HG02678 (cell line): ENCODE data around the gene SYS1.
"Not testable (repeated sequence)": the region's sequence is repeated elsewhere in the genome, so short reads cannot be mapped to it uniquely, and the experiment has no call there.

Experiments
- ATAC-seq: cut with Tn5 transposase; IDR thresholded peaks from one replicate; pipeline ENCODE4 v1.9.1; 2021; ENCODE audit warnings: mild to moderate bottlenecking, moderate library complexity; ENCODE audit not compliant: unreplicated experiment

SYS1 gene

DNA sequence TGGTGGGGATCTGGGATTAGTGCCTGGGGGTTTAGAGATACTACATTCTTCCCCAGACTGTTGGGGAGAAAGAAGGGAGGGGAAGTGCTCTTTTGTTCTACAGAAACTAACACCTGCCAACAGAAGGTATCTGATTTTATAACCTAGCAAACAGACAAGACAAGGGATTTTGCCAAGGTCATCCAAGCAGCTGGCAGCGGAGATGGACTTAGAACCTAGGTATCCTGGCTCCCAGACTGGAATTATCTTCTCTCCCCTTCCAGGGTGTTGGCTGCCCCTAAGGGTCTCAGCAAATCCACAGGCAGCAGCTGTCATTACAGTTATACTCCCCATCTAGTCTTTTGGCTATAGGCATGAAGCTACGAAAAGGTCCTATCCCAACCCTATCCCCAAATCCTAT is 23.2 kb upstream of the SYS1 start:
- ATAC-seq, result no peak

DNA sequence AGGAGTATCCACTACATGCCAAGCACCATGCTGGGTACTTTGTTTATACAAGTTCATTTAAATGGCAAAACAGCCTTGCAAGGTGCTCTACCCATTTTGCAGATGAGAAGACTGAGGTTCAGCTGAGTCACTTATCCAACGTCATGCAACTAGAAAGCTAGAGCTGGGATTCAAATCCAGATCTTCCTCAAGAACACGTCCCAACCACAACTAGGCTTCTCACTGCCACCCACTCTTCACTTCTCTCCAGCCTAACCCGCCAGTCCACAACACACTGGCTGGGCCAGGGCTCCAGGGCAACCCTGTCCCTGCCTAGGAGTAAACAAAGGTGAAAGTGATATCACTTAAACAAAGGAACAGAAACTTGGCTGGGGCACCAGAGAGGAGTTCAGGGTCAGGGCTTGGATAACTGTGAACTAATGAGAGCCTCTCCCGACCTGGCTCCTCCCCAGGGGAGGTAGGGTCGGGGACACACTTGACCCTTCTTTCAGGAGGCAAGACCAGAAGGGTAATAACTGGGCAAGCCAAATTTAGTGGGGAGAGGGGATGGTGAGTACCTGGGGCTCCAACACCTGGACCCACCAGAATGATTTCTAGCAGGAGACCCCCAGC is 22.6 kb upstream of the SYS1 start:
- no peak for ATAC-seq

DNA sequence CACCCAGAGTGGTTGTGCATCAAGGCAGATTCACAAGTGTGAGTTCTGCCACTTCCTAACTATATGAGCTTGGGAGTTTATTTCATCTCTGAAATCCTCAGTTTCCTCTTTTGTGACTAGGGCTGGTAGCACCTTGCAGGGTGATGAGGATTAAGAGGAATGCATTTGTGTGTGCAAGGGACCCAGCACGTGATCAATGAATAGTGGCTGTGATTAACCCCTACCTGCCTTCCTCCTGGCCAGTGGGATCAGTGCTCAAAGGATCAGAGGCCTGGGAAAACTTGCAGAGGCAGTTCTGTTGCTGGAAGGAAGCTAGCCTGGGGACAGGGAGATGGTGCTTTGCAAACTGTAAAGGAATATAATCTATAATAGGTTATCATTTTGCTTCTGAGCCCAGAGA is 22.0 kb upstream of the SYS1 start:
- no peak for ATAC-seq

DNA sequence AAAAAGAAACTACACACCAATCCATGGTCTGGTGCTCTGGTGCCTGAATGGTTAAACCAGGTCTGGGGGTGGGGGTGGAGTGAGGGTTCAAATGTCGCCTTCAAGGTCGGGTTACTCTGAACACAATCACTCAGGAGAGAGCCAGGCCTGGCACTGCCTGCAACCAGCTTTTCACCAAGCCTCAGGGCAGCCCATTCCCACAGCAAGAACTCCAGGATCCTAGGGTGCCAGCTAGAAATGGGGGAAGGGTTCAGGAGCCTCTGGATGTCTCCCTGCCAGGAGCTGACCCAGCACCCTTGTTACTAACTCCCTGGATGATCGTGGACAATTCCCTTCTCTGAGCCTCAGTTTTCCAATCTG is 21.4 kb upstream of the SYS1 start:
- no peak for ATAC-seq

DNA sequence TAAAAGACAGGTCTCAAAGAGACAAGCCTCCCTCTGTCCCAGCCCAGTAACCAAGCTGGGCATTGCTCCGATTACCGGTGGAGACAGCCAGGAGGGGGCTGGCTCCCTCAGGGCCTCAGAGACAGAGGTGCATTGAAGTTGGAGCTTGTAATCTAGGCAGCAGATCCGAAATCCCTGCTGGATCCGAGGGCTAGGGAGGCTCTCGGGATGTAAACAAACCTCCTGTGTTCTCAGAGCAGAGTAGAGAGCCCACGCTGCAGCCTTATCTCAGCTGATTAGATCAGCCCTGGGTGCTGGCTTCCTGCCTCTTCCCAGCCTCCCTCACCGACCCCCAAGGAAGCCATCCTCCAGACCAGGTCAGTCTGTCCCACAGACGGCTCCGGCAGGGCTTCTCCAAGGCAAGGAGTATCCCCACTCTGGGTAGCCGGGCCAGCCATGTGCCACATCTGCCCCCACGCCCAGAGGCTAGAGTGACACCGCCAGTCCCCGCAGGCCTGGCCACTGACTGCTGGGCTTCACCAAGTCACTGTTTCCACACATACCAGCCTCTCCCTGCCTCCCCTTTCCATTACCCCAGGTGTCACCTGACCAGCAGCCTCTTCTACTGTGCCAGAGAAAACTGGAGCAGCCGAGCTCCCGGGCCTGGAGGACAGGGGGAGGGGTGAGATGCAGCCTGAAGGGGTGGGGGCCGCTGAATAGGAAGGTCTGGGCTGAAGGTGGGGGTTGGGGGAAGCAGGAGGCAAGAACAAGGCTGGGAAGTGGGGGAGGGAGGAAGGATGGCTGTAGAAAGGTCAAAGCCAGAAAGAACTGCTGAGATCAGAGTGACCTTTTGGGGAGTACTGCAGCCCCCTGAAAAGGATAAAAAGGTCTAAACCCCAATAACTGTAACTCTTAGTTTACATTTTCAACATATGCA is 20.8 kb upstream of the SYS1 start:
- ATAC-seq, result no peak

DNA sequence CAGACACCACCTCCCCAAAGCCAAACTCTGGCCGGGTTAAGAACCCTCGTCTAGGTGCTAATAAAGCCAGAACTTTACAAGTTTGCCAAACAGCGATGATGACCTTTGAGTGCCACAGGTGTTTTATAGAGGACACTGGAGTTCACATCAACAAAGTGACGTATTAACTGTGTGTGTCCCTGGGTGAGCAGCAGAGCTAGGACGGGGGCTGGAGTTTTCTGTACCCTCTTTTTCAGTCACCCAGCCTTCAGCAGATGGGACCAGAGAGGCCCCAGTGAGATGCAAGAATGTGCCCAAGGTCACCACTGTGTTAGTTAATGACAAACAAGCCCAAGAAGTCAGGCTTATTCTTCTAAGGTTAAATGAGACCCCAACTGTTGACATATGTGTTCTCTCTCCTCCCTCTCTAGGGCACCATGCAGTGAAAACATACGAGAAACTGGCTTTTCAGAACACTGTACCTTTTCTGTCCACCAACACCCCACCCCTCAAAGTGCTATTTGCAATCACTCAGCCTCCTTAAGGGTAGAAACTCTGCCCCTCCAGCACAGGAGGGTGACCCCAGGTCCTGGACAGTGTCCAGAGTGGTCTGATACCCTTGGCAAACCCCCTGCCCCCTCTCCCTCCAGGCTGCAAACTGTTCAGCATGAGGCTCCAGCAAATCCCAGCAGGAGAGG is 20.0 kb upstream of the SYS1 start:
- no peak for ATAC-seq

DNA sequence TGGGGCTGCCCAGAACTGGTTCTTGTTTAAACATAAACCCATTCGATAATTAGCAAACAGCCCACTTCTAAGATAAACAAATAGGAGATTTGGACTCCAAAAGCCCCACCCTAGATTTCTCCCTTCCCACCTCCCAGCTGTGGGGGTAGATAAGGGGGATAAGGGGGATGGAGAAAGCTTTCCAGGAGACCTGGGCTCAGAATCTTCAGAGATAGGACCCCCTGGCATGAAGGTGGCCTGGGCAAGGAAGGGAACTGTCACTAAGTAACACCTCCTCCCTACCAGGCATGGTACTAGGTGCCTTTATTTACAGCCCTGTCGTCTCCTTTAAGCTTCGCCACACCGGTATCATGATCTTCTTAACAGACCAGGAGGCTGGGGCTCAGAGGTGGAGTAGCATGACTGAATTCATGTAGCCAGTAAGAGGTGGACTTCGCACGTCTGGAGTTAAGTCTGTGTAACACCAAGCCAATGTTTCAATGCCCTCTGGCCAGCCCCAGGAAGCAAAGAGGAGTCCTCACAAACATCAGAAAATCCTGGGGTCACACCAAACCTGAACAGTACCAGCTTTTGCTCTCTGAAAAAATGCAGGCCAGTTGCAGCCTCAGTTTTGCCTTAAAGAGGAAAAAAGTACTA is 19.3 kb upstream of the SYS1 start:
- ATAC-seq, result no peak

DNA sequence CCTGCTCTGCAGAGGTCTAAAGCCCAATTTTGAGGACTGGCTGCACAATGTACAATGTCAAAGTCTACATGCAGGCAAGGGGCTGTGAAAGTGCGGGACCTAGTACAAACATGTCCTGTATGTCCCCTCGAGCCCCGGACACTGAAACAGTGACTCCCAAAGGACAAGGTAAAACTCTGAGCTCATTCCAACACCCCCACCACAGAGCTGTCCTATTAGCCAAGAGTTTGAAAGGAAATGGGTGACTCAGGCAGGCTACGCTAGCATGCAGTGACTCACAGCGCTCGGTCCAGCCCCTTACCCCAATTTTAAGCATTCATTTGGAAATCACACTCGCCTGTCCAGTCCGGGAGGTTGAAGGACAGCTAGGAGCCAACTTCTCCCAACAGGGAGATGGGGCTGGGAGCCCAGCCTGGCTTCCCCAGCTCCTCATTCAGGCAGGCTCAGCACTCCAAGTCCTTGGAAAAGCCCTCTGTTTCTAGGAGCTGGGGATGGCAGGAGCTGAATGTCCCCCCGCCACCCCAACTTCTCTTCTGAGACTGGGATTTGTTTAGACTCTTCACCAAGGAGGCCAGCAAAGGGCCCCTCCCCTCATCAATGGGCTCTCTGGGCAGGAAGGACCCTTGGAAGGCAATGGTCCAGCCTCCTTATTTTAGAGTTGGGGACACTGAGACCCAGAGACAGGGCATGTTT is 18.6 kb upstream of the SYS1 start:
- no peak for ATAC-seq

DNA sequence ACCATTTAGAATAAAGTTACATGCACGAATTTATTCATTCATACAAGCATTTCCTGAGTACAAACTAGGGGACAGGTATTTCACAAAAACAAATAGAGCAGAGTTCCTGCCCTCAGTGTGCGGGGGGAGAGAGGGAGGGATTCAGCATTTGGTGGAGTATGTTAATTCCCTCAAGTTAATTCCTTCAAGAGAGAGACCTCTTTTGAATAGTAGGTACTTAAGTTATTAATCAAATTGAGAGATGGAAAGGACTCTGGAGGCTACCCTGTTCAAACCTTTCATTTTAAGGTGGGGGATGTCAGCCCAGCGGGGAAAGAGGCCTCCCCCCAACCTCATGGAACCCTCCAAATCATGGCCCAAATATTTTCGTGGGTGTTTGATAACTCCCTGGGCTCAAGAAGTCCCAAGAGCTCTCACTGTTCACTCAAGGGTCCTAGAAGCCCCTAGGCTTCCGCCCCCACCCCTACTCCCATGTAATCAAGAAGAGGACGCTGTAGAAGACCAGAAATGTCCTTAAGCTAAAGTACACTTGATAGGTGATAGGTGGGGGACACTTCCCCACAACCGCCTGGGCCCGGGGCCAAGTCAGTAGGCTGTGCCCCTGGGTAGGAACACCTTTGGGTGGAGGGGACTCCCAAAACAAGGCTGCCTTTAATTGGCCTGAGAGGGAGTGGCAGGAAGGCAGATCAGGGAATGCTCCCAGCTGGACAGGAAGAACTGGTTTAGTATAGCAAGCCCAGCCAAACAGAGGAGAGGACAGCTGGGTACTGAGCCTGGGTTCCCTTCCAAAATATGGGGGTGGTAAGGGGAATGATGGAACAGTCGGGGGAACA is 17.6 kb upstream of the SYS1 start:
- ATAC-seq, result no peak

DNA sequence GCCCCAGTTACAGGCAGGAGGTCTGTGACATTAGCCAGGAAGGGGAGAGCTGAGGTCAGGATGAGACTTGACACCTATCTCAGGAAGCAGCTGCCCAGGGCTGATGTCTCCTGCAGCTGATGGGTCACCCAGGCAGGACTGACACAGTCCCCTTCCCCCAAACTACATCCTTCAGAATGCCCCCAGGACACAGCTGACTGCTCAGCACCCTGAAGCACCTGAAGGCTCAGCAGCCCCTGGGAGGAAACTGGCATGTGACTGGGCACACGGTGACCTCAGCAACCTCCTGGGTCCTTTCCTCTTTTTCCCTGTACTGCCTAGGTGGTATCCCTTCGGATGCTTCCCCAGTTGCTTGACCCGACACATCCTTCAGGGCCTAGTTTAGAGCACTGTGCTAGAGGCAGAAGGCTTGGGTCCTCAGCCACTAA is 16.7 kb upstream of the SYS1 start:
- no peak for ATAC-seq

DNA sequence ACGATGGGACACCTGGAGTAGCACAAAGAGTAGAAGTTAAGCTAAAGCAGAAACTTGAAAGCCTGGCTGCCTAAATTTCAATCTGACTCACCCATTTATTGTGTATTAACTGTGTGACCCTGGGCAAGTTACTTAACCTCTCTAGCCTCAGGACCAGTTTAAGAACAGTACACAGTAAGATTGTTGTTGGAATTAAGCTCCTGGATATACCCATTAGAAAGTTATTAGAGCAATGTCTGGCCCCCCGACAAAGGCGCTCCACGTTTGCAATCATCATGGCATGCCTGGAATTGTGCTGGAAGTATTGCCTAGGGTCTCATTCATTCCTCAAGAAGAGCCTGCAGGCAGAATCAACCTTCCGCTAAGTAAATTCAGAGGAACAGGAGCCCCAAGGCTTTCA is 16.1 kb upstream of the SYS1 start:
- no peak for ATAC-seq

DNA sequence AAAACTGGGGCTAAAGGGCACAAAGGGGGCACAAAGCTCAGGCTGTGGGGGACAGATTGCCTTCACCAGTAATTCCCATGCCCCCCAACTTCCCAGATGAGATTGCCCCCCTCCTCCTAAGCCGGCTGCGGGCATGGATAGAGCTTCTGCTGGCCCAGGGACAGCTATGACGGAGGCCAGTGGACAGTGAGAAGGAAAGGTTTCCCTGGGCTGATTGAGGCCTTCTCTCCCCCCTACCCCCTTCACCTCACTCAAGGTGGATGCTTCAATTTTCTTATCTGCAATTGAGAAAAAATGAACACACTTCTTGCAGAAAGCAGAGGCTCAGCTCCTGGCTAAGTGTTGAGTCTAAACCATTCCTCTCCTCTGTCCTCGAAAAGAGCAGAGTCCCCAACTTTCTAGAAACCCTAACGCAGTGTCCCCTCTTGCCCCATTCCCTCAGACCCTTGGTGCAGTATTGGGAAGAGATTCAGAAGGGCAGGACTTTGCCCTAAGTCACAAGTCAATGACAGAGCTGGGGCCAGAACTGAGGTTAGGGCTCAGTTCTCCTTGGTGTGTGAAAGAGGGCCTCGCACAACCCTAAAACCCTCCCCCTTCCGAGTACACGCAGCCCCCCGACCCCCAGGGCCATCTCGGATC is 15.5 kb upstream of the SYS1 start:
- no peak for ATAC-seq

DNA sequence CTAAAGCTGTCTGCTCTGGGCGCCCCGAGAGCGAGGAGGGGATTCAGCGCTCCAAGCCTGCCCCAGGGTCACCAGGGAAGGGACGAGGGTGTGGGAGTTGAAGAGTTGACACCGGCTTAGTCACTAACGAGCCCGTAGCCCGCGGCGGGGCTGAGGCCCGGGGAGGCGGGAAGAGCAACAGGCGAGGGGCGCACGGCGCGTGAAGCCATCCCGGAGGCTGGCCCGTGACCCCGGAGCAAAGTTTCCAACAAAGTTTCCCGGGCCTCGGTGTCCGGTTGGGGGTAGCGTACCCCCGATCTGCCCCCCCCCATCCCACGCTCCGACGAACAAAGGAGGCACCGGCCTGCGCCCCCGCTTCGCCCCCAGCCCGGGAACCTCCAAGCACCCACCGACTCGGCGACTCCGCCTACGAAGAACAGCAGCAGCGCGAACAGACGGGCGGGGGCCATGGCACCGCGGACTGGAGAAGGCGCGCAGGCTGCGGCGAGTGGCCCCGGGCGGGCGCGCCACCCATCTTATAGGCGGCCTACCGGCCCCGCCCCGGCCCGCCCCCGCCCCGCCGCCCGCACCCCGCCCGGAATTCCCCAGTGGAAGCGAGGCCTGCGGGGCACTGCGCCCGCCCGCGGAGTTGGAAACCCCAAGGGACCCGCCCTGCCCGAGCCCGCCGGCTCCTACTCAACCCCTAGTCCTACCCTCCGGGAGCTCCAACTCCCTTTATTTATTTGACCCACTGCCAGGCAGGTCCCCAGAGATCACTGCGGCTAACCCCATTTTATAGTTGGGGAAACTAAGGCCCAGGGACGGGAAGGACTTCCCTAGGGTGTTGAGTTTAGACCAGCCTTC is 14.8 kb upstream of the SYS1 start, which contains the start of gene SDC4:
Gene SDC4, minus strand, starts transcription at position 489 of the 843 bp plus-strand sequence. Its CDS starts 40 bp downstream, at position 449.
- ATAC-seq, result no peak

DNA sequence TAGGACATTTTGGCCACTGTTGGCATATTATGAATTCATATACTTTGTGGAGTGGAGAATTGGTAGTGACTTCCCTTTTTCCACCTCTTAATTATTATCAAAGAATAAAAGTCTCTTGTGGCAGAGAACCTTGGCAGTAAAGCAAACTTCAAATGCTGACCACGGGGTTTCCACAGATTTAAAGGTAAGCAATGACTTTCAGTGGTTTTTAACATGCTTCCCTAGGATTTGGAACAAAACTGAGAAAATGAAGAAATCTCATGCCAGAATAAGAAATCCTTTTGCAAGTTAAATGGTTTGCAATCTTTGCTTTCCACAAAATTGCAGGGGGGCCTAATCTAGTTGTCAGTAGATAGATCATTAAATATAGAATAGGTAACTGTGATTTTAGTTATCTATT is 12.7 kb upstream of the SYS1 start:
- no peak for ATAC-seq

DNA sequence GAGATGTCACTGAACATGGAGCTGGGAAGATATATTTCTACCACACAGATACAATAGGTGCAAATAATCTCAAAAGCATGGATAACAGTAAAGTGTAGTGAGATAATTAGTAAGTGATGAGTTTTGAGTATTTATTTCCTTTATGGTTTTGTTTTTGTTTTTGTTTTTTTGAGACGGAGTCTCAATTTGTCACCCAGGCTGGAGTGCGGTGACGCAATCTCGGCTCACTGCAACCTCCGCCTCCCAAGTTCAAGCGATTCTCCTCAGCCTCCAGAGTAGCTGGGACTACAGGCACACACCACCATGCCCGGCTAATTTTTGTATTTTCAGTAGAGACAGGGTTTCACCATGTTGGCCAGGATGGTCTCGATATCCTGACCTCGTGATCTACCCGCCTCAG is 12.2 kb upstream of the SYS1 start:
- ATAC-seq, result not testable (repeated sequence)

DNA sequence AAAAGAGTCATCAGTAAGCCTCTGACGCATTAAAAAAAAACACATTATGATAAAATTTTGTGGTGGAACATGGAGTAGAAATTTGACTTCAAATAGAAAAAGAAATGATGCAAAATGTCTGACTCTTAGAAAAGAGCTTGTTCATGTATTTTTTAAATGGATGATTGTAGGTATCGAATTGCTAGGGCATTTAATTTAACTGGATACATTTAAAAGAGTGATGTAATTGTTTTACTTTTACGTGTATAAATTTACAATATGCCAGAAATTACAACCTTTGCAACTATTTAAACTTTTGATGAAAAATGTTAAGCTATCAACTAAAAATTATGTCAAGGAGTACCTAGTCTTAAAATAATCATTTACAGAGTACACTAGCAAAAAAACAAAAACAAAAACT is 10.2 kb upstream of the SYS1 start:
- ATAC-seq, result no peak

DNA sequence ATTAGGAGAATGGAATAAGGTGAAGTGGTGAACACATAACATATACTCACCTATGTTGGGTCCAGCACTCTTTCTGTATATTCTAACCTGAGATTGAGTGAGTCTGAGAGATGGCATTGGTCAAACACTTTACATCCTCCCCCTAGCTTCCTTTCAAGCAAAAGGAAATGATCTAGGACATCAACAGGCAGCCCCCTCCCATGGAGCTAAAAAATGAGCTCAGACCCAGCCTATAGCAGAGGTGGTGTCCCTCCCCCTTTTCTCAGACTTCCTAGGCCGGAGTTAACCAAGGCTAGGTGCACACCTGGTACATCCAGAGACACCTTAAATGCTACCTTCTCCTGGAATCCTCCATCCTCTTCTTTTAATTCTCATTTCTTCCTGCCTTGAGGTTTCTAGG is 9.2 kb upstream of the SYS1 start:
- no peak for ATAC-seq

DNA sequence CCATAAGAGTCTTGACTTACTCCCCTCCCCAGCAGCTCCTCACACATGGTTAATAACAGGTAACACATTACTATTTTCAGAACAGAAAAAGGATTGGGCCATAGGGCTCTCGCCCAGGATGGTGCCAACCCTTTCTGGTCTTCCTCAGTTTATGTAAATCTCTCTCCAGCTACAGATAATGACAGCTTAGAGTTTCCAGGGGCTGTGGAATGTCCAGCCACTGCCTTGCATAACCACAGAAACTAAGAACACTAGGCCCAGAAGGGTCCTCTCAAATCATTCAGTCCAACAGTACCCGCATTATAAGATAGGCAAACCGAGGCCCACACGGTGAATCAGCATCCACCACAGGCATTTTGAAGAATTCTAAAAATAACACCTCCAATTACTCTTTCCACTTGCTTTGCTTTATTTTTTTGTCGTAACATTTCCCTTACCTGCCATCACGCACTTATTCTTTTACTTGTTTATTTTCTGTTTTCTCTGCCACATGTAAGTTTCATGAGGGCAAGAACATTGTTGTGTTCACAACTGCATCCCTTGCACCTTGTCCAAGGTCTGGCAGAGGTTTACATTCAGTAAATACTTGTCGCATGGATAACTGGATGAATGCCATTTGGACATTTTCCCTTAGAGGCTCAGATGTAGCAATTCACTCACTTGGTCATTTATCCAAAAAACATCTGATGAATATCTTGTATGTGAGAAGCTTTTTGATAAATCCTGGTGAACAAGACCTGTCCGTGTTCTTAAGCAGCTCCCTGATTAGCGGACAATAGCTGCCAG is 8.3 kb upstream of the SYS1 start:
- no peak for ATAC-seq
